HG03520 (cell line): ENCODE data around the gene NR1I3.
"Not testable (repeated sequence)": the region's sequence is repeated elsewhere in the genome, so short reads cannot be mapped to it uniquely, and the experiment has no call there.

Experiments
- ATAC-seq: cut with Tn5 transposase; IDR thresholded peaks from one replicate; pipeline ENCODE4 v1.9.1; 2021; ENCODE audit warnings: mild to moderate bottlenecking, moderate library complexity; ENCODE audit not compliant: unreplicated experiment

NR1I3 gene

DNA sequence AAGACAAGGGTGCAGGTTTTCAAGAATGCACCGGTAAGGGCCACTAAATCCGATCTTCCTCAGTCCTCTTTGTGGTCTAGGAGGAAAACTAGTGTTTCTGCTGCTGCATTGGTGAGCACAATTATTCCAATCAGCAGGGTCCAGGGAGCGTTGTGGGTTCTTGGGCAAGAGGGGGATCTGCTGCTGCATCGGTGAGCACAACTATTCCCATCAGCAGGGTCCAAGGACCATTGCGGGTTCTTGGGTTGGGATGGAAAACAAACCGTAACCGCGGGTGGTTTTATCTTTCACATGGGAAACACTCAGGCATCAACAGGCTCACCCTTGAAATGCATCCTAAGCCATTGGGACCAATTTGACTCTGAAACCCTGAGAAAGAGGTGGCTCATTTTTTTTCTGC is 13.6 kb upstream of the NR1I3 start:
- ATAC-seq = no peak

DNA sequence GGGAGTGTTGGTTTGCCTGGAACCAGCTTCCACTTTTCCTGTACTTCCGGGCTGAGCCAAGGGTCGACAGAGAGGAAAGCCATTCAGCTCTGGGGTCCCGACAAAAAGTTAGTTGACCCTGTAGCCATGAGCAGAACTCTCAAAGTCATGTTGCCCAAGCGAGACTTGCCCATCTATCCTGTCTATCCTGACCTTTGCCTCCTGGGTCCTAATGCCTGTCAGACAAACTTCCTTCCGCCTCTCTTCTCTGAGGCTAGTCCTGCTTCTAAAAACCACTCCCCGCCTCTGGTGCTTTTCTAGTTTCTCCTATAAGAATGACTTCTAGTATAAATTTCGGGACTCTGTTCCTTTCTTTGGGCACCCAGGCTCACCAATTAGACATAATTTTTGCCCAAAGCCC is 12.8 kb upstream of the NR1I3 start:
- no peak for ATAC-seq

GRCh38 chr1:161250100-161250499 is 12.1 kb upstream of the NR1I3 start:
- not testable (repeated sequence) for ATAC-seq

DNA sequence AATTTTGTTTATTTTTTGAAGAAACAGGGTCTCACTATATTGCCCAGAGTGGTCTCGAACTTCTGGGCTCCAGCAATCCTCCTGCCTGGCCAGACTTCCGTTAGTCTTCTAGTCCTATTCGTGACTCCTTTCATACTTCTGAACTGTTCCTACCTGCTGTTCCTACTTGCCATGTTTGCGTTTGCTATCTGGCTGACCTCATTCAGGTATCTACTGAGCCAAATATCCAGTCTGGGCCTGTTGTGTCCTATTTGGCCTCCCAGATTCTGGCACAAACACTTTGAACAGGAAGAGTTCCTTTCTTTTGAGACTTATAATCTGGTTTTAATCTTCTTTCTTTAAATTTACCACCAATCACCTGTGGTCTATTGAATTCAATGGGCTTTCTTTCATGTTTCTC is 6.9 kb upstream of the NR1I3 start:
- ATAC-seq = no peak

DNA sequence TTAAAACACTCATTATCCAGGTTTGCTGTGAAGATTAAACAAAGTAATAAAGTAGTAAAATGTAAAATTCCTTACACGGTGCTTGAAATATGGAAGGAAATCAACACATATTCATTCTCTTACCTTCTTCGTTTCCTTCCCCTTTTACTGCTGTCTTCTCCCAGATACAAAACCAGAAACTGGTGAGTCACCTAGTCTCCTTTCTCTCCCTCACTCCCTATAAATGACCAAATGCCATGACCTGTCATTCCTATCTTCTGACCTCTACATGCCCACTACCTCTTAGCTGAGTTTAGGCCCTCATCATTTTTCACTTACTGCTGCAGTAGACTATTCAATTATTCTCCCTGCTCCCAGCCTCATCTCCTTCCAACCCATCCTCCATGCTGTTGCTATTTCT is 4.3 kb upstream of the NR1I3 start:
- no peak for ATAC-seq

DNA sequence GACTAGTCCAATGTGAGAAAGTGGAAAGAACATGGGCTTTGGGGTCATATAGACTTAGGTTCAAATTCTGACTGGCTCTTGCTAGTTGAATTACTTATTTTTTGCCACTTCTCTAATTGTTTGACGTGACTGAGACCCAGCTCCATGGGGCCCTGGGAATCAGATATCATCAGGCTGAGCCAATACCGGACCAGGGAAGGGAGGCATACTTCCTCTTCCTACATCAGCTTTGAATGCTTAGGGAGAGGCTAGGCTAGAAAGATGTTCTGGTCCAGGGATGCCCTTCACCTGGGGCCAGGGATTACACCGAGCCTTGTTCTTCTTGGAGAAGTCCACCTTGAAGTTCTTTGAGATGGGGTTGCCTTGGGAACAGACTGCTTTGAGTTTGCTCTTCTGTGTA is 3.7 kb upstream of the NR1I3 start:
- ATAC-seq = no peak

DNA sequence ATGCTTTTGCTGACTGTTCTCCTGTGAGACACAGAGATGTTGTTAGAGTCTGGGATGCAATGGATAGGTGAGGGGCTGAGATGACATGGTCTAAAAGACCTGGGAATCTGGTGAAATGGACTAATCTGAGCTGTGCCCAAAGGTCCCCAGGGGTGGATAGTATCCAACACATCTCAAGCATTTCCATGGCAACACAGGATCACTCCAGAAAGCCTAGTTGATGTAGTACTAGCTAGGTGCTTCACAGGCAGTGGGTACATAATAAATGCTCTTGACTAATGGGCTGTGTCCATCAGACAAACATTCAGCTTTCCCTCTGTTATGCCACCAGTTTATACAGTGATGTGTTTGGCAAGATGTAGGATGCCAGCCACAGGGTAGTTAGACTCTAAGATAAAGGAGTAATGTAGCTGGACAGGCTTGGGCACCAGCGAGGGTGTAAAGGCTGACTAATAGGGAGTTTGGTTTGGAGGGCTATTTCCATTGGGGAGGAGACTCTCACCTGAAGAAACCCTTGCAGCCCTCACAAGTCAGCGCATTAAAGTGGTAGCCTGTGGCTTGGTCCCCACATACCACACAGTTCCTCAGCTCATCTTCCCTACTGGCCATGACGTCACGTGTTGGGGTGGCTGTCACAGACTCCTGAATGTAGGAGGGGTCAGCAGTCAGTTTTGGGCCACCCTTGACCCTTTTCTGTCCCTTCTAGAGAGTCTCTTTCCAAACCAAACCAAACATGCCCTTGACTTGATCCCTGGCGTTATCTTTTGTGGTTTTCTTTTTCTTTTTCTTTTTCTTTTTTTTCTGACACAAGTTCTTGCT is 1.8 kb downstream of the NR1I3 start:
- ATAC-seq = no peak

GRCh38 chr1:161233102-161233501 is 4.9 kb downstream of the NR1I3 start:
- no peak for ATAC-seq

DNA sequence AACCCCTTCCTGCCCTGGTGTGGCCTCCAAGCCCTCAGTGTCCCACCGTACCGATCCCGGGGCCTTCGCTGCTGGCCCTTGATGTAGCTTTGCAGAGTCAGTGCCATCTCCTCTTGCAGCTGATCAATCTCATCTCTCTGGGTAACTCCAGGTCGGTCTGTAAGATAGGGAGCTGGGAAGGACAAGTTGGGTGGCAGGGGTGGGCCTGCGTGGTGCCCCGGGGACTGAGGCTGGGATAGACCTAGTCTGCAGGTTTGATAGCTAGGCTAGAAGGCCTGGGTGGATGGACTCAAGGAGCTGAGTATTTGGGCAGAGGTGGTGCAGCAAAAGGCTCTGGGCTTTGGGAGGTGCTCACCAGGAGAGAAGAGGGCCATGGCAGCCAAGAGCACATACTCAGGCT is 7.2 kb downstream of the NR1I3 start:
- no peak for ATAC-seq

GRCh38 chr1:161229896-161230295 is 8.1 kb downstream of the NR1I3 start:
- ATAC-seq = no peak

- no peak for ATAC-seq
Measured at GRCh38 chr1:161228032-161228431, 10.0 kb downstream of the NR1I3 start.

- ATAC-seq = peak; percentile 34
Measured at GRCh38 chr1:161227196-161227871, 10.7 kb downstream of the NR1I3 start.

DNA sequence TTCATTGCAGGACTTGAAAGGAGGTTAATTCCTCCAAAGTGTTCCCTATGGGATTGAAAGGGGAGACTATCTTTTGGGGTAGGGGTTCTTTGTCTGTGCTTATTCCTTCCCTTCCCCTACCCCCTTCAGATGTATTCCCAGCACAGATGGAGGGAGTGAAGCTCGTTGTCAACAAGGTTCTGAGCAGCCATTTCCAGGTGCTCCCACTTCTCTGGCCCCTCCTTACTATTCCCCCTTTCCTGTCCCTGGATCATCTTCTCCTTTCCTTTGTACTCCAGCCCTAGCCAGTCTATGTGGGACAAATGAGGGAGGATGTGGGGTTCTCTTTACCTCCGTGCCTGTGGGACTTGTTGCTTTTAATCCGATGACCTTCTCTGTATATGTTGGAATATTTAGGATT is 11.2 kb downstream of the NR1I3 start:
- ATAC-seq = no peak

DNA sequence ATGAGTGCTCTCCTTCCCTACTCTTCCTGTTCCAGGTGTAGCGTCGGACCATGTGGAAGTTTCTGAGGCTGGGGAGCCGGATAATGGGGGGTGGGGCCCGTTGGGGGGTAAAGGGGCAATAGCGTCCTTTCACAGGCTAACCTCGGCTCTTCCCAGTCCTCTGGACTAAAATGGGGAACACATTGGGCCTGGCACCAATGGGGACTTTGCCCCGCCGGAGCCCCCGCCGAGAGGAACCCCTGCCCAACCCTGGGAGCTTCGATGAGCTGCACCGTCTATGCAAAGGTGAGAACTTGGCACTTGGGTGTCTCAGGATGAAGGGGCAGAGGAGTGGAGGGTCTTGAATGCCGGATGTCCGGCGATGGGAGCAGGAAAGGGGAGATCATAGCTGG is 11.7 kb downstream of the NR1I3 start:
- no peak for ATAC-seq

DNA sequence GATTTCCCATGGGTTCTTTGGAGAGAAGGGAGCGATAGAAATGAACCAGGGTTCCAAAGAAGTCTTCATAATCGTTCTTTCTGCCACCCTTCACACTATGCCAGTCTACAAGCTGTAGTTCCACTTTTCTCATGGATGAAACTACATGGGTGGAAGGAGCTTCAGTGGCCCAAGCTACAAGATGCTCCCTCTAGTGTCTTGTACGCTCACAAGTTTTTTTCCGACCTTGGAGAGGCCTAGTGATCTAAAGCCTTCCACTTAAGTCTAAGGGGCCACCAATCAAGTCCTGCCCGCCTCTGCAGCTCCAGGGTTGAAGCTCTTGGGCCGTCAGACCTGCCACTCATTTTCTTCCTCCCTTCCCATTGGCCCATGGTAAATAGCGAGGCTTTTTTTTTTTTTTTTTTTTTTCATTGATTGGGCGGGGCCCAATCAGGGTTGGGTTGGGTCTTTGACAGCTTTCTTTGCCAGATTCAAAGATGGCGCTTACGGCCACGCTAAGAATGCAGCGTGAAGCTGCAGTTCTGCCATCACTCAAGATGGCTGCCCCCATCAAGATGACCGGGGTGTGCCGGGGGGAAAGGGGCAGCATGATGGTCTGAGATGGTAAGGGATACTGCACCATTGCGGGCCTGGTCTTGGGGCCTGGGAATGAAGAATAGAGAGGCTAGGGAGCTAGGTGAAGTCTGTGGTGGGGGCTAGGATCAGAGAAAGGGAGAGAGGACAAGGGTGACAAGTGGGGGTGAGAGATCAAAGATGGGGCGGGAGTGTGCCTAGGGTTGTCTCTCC is 12.3 kb downstream of the NR1I3 start, which contains the start of gene TOMM40L:
Gene TOMM40L, plus strand, starts transcription at position 527 of the 786 bp plus-strand sequence. CDS start 430 bp downstream, outside the sequence.
- peak; percentile 93 for ATAC-seq

GRCh38 chr1:161225178-161225533 is 12.8 kb downstream of the NR1I3 start:
- peak; percentile 1 for ATAC-seq

- not testable (repeated sequence) for ATAC-seq
Measured at GRCh38 chr1:161224695-161225087, 13.3 kb downstream of the NR1I3 start.

DNA sequence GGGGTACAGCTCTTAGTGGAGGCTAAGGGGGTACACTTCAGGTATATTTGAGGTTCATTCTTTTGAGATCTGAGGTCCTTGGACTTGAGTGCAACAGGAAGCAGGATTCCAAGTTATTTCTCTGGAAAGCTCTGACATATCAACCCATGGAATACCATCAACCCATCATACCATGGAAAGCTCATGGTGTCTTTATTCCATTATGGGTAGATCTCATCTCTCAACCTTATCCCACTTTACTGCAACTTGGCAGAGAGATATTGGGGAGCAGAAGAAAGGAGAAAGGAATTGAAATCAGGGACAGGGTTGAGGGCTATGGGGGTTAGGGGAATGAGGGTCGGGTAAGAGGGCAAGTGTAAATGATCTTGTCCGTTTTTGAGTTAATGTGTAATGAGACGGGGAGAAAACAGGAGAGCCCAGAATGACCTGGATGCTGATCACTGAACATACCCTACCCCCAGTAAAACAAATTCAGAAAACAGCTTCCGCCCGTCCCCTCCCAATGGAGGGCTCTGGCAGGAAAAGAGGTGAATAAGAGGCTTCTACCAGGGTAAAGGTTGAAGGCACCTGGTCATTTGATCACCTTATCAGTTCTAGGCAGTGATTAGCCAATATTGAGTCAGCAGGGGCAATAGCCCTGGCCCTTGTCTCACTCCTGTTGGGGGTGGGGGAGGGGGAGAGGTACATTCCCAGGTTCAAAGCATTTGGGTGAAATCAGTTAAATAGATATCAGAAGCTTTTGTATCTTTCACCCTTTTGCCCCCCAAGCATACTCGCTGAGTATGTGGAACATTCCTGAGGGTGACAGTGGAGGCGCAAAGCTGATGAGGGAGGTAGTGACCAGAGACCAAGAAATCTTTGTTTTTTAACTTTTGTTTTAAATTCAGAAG is 14.0 kb downstream of the NR1I3 start:
- ATAC-seq = no peak

DNA sequence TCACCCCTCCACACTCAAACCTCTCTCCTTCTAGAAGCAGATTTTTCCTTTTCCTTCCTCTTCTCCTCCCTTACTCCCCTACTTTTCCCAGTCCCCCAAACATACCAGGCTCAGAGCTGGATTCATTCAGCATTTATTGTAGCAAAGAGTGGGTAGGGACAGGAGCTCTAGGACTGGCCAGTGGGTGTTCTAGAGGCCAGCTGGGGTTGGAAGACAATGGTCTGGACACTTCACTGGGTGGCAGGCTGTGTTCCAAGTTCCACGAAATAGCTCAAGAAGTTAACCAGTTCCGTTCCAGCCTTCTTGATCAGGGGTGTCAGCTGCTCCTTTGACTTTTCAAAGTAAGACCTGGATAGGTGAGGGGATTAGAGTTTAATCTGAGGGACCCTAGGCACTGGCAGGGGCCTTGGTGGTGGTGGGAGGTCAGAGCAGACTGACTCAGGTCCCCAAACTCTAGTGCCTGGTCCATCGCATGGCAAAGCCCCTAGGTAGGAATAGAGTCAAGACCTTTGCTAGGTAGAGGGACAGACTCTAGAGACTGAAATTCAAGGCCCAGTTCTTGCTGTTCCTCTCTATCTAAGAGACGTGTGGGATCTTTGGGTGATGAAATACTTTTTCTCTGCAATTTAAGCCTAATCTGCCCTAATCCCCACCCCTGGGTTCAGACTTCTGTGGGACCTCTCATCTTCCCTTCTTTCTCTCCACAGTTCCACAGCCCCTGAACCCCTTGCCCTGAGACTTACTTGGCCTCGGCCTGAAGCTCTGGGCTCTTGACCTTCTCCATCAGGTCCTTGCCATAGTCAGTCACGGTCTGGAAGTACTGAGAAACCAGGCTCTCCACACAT is 15.6 kb downstream of the NR1I3 start:
- no peak for ATAC-seq

DNA sequence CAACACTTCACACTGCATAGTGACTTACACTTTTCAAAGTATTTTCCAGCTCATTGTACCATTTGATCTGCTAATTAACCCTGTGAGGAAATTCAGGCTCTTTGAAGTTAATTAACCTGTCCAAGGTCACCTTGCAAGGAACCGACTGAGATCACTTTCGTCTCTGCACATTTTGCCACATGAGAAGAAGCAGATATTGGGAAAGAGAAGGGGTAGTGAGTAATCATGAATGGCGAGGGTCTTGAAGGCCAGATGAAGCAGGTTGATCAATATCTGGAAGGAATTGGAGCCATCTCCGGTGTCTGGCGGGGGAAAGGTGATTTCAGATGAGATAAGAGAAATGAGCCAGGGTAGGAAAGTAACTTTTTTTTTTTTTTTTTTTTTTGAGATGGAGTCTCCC is 18.0 kb downstream of the NR1I3 start:
- no peak for ATAC-seq
